ENCODE measurements around the gene LCE7A. TPM values are rescaled to one million over a fixed set of nuclear protein-coding genes. Genes with fewer than 3 reads are reported as not detected.

Gene LCE7A
- total and polyA plus RNA-seq, 3 donors from 2014 or later: not detected

DNA sequence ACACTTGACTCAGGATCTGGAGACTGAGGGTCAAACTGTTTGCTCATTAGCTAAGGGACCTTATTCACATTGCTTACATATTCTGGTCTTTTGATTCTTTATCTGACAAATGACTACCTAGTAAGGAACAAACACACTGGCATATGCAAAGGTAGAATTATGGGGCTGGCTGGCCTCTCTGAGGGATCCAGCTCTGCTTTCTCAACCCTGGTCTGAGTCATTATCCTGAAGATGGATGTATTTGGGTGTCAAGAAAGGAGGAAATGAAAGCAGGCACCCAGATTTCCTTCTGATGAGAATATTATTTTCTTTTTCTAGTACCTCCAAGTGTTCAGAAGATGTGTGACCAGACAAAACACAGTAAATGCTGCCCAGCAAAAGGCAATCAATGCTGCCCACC is 24.3 kb downstream of the LCE7A start:
- Histone ChIP-seq H3K36me3 (ENCODE audit: low read depth, missing control alignments) (no peaks in the 10 kb centered on the region), H3K27ac (no peak overlapping the region), H3K9me3 (no peaks in the 10 kb centered on the region), H3K27me3 (no peaks in the 10 kb centered on the region), H3K4me1 (no peaks in the 10 kb centered on the region), H3K4me3 (no peak overlapping the region)
- TF ChIP-seq, protein P1, sequence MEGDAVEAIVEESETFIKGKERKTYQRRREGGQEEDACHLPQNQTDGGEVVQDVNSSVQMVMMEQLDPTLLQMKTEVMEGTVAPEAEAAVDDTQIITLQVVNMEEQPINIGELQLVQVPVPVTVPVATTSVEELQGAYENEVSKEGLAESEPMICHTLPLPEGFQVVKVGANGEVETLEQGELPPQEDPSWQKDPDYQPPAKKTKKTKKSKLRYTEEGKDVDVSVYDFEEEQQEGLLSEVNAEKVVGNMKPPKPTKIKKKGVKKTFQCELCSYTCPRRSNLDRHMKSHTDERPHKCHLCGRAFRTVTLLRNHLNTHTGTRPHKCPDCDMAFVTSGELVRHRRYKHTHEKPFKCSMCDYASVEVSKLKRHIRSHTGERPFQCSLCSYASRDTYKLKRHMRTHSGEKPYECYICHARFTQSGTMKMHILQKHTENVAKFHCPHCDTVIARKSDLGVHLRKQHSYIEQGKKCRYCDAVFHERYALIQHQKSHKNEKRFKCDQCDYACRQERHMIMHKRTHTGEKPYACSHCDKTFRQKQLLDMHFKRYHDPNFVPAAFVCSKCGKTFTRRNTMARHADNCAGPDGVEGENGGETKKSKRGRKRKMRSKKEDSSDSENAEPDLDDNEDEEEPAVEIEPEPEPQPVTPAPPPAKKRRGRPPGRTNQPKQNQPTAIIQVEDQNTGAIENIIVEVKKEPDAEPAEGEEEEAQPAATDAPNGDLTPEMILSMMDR (IDR thresholded peaks at IDR 0.05): no peak
- no peak for TF ChIP-seq POLR2A (IDR thresholded peaks at IDR 0.05)
- intact Hi-C loops (cut with DNase I; ENCODE audit: low total_unique reads): no loop called here
- no peak for DNase-seq

DNA sequence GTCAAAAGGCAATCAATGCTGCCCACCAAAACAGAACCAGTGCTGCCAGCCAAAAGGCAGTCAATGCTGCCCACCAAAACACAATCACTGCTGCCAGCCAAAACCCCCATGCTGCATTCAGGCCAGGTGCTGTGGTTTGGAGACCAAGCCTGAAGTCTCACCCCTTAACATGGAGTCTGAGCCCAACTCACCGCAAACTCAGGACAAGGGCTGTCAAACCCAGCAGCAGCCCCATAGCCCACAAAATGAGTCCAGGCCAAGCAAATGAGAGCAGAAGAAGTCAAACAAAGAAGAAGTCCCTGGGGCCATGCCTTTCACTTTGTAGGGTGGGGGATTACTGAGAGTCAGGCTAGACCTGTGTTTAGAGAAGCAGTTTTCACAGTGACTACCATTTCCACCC is 24.7 kb downstream of the LCE7A start:
- H3K36me3 ChIP-seq (ENCODE audit: low read depth, missing control alignments): no peaks in the 10 kb centered on the region
- intact Hi-C loops (cut with DNase I; ENCODE audit: low total_unique reads): no loop called here
- 86 to 95% methylated on average over 1 of the region's 1 CpG for WGBS, 2 donors
- no peaks in the 10 kb centered on the region for H3K9me3 ChIP-seq
- no peak overlapping the region for H3K4me3 ChIP-seq
- no peaks in the 10 kb centered on the region for H3K27me3 ChIP-seq
- TF ChIP-seq POLR2A (IDR thresholded peaks at IDR 0.05): no peak
- DNase-seq: no peak
- no peak overlapping the region for H3K27ac ChIP-seq
- no peaks in the 10 kb centered on the region for H3K4me1 ChIP-seq

DNA sequence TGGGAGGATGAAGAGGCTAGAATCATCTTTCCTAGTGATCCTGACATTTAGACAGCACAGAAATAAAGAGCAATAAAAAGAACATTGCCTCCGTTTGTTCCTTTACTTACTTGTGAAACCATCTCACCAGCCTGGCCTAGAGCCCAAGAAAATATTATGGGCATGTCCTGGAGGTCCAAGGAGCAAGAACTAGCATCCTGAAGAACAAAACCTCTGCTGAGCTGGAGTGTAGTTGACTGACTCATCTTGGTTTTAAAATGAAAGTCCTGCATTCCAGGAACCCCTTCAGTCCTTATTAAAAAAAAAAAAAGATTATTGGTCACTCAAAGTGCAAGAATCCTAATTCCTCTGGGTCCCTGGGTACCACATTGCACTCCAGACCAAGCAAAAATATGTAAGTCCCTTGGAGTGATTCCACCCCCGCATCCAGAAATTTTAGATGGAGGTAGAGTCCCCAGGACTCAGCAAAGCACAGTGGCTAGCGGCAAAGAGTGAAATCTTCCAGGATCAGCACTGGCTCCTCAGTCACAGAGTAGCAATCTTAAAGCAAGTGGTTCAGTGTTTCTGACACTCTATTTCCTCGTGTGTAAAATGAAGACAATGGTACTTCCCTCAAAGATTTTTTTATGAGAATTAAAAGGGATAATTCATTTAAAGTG is 25.3 kb downstream of the LCE7A start:
- Histone ChIP-seq H3K36me3 (ENCODE audit: low read depth, missing control alignments) (no peaks in the 10 kb centered on the region), H3K27ac (no peak overlapping the region), H3K9me3 (no peaks in the 10 kb centered on the region), H3K4me3 (no peak overlapping the region), H3K27me3 (no peaks in the 10 kb centered on the region), H3K4me1 (no peaks in the 10 kb centered on the region)
- TF ChIP-seq, protein P1 (IDR thresholded peaks at IDR 0.05): no peak
- no peak for TF ChIP-seq POLR2A (IDR thresholded peaks at IDR 0.05)
- DNase-seq: no peak
- 65 to 68% methylated on average over 4 of the region's 4 CpGs for WGBS, 2 donors
- intact Hi-C loops (cut with DNase I; ENCODE audit: low total_unique reads): no loop called here

DNA sequence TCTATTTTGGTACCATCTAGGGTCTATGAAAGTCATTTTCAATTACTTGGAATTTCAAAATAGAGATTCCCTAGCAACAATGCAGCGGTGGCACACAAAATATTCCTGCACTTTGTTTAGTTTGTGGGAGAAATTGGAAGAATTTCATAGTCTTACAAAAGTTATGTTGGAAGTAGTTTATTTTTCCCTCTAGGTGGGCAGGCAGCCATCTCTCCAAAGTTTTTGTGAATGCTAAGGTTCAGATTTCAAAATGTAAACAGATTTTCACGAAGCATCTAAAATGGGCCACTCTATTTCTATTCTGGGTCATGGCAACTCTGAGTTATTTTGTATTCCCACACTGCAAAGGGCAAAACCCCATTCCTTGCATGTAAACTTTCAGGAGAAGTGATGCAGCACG is 26.3 kb downstream of the LCE7A start:
- DNase-seq: no peak
- intact Hi-C loops (cut with DNase I; ENCODE audit: low total_unique reads): no loop called here
- H3K4me1 ChIP-seq: no peaks in the 10 kb centered on the region
- no peak for TF ChIP-seq POLR2A (IDR thresholded peaks at IDR 0.05)
- TF ChIP-seq, protein P1 (IDR thresholded peaks at IDR 0.05): no peak
- 67 to 69% methylated on average over 3 of the region's 3 CpGs for WGBS, 2 donors
- H3K9me3 ChIP-seq: no peaks in the 10 kb centered on the region
- H3K27me3 ChIP-seq: no peaks in the 10 kb centered on the region
- H3K4me3 ChIP-seq: no peak overlapping the region
- H3K27ac ChIP-seq: no peak overlapping the region
- no peaks in the 10 kb centered on the region for H3K36me3 ChIP-seq (ENCODE audit: low read depth, missing control alignments)

DNA sequence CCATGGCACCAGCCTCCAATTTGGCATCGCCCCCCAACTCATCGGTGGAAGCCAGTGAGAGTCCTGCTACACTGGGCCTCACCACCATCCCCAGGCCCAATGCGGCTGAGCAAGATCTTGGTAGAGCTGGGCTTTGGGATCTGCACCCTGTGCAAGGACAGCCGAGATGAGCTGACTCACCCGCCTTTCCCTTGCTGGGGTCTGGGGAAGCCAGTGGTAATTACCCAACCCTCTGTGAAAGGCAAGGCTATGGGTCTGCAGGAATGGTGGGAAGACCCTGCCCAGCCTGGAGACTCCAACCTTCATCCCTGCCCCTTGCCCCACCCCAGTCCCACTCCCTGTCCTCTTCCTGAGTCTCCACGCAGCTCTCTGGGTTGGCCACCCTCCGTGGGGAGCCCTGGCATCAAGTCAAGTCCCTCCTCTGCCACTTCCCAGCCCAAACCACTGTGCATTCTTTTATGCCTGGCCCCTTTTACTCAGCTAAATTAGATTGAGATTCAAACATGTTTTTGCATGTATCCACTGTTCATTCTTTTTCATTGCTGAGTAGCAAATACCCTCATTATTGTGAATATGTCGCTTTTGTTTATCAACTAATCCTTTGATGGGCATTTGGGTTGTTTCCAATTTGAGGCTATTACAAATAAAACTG is 27.1 kb downstream of the LCE7A start:
- WGBS, 2 donors: 77 to 78% methylated on average over 6 to 7 of the region's 8 CpGs
- Histone ChIP-seq H3K27ac (no peak overlapping the region), H3K4me1 (no peaks in the 10 kb centered on the region), H3K27me3 (no peaks in the 10 kb centered on the region), H3K4me3 (no peak overlapping the region), H3K9me3 (no peaks in the 10 kb centered on the region), H3K36me3 (ENCODE audit: low read depth, missing control alignments) (no peaks in the 10 kb centered on the region)
- DNase-seq: no peak
- intact Hi-C loops (cut with DNase I; ENCODE audit: low total_unique reads): no loop called here
- no peak for TF ChIP-seq POLR2A (IDR thresholded peaks at IDR 0.05)
- TF ChIP-seq, protein P1 (IDR thresholded peaks at IDR 0.05): no peak

All from testis (tissue), 3 donors.